Aorta (tissue), 5 donors: ENCODE results near the gene TTC39A. TPM values are rescaled to one million over a fixed set of nuclear protein-coding genes. Genes with fewer than 3 reads are reported as not detected.
A peak's percentile ranks its signal among the peaks of the same experiment; 100 is the strongest.

Experiments used
- ATAC-seq: fragments of 200-7000 bp; cut with Tn5 transposase; one replicate; pipeline ENCODE4 v1.9.1; 2022; ENCODE audit warnings: moderate library complexity; ENCODE audit not compliant: low FRiP score
- DNase-seq, 2 donors: peaks; one replicate each; pipeline ENCODE4 v3.0.0-alpha.2; 2020
- H3K27ac ChIP-seq, 2 donors: one replicate each; pipeline ENCODE4 v1.5.1; 2013; ENCODE audit warnings: low read length in 2 of 2, mild to moderate bottlenecking in 2 of 2, moderate library complexity in 2 of 2, control low read depth in 1 of 2, inconsistent platforms in 1 of 2, low read depth in 1 of 2
- H3K27me3 ChIP-seq, 2 donors: one replicate each; pipeline ENCODE4 v1.6.1; 2013; ENCODE audit warnings: control low read depth in 1 of 2, low read length in 1 of 2, mild to moderate bottlenecking in 1 of 2, moderate library complexity in 1 of 2; ENCODE audit not compliant: insufficient read depth in 2 of 2, control insufficient read depth in 1 of 2
- H3K36me3 ChIP-seq, 2 donors: one replicate each; pipeline ENCODE4 v1.6.1; 2013; ENCODE audit warnings: control low read depth in 1 of 2, low read length in 1 of 2, mild to moderate bottlenecking in 1 of 2; ENCODE audit not compliant: insufficient read depth in 2 of 2, control insufficient read depth in 1 of 2
- H3K4me1 ChIP-seq, 2 donors: one replicate each; pipeline ENCODE4 v1.6.1; 2013; ENCODE audit warnings: low read length in 2 of 2, control low read depth in 1 of 2, mild to moderate bottlenecking in 1 of 2, moderate library complexity in 1 of 2; ENCODE audit not compliant: insufficient read depth in 2 of 2, control insufficient read depth in 1 of 2
- H3K4me3 ChIP-seq, 2 donors: one replicate each; pipeline ENCODE4 v1.5.1; 2013; ENCODE audit warnings: low read length in 2 of 2, control low read depth in 1 of 2, mild to moderate bottlenecking in 1 of 2
- H3K9me3 ChIP-seq: one replicate; pipeline ENCODE4 v1.6.1; 2013; ENCODE audit warnings: mild to moderate bottlenecking, low read length; ENCODE audit not compliant: control insufficient read depth
- WGBS, 2 donors: extraction: QIAGEN DNeasy Blood & Tissue Kit; methylation state at CpG; one replicate each; pipeline ENCODE4 v1.1.7; 2013; 5-methylcytosine and 5-hydroxymethylcytosine counted together
- intact Hi-C, 2 donors: fragments of 100-400 bp; cut with DNase I; formaldehyde crosslinking; loops; one replicate each; pipeline versions ENCODE4 v1.14.2 to v1.15.0; 2022
- polyA plus RNA-seq, 2 donors: library from polyadenylated mRNA; stranded (reverse); fragments of 200-250 nt; gene quantifications; one replicate each; pipeline ENCODE4 v1.2.3, GENCODE V29; 2013
- total RNA-seq, 2 donors: library from RNA; stranded (reverse); fragmentation: NEBNext Ultra II Directional; extraction: Animal tissue kit (Norgen Biotek cat#: 25700); gene quantifications; one replicate each; pipeline ENCODE4 v1.2.1, GENCODE V29; 2021
- donor health status: healthy with polysubstance abuse.
- donor health status: Bipolar disorder and iron deficiency.
- donor health status: DM: no; HTN: no; CAD: no.
- donor health status: DM: no; HTN: no; CAD: no.
- donor health status: DM: yes; HTN: yes; CAD: no.

Gene TTC39A
- total and polyA plus RNA-seq, 4 donors, result 0.67 to 7.5 (median 2.8) TPM

DNA sequence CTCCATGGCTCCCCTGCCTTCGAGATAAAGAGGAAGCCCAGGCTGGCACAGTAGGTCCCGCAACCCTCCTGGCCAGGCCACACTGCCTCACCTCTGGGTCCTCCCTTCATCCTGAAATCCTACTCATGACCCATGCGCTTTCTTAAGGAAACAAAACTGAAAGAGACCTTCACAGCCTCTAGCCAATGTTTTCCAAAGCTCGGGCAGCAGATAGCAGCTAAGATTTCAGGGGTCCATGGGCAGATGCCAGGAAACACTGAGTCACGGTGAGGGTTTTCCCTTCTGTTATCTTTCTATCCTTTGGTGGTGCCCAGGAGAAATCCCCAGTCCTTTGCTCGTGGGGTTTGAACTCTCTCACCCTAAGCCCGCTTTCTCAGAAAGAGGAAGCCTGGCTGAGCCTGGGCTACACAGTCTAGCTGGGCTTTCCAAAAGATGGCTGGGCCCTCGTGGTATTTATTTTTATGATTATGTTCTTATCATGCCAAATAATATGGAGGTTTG lies 26.6 kb downstream of the TTC39A start:
- H3K27me3 ChIP-seq, result no peaks in the 10 kb centered on the region
- intact Hi-C loops, result no loop called here
- H3K36me3 ChIP-seq, result no peaks in the 10 kb centered on the region
- WGBS, 2 donors, result 27 to 31% methylated on average over 8 of the region's 8 CpGs
- H3K9me3 ChIP-seq, result no peaks in the 10 kb centered on the region
- ATAC-seq, result no peak
- DNase-seq, result peak in 1 of 2 donors; percentile 63
- no peak overlapping the region for H3K4me3 ChIP-seq
- H3K27ac ChIP-seq, result no peak overlapping the region
- H3K4me1 ChIP-seq, result no peaks in the 10 kb centered on the region

DNA sequence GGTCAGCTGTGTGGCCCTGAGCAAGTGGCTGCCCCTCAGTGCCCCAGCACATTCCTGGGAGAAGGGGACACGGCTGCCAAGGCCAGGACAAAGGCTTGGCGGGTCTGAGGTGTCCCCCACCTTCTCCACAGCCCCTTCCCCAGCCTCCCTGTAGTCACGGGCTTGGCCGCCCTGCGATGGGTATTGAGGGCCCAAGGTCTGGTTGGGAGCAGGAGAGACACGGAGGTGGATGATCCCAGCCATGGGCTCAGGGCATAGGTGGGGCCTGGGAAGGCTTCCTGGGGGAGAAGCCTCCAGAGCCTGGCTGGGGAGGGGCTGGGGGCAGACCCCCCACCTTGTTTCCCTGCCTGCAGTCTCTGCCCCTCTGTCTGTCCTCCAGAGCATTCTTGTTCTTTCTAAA lies 27.0 kb downstream of the TTC39A start:
- 81 to 90% methylated on average over 6 of the region's 6 CpGs for WGBS, 2 donors
- Histone ChIP-seq H3K4me1 (no peaks in the 10 kb centered on the region), H3K36me3 (no peaks in the 10 kb centered on the region), H3K9me3 (no peaks in the 10 kb centered on the region), H3K4me3 (no peak overlapping the region), H3K27ac (no peak overlapping the region), H3K27me3 (no peaks in the 10 kb centered on the region)
- DNase-seq (no peak), ATAC-seq (peak; percentile 37)
- intact Hi-C loops, result no loop called here

DNA sequence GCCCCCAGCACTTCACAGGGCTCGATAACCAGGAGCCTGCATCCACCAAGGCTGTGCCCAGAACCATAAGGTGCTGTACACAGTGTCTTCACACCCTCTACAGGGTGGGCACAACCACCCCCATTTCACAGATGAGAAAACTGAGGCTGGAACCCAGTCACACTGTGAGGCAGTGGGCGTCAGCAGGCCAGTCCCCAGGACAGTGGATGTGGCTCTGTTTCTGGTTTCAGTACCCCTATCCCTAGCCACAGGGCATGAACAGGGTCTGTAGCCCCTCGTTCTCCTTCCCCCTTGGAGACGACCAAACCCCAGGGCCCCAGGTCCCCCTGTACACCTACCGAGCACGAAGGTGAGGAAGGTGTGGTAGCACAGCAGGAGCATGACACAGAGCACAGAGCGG lies 27.6 kb downstream of the TTC39A start:
- intact Hi-C loops, result no loop called here
- no peak overlapping the region for H3K4me3 ChIP-seq
- no peaks in the 10 kb centered on the region for H3K27me3 ChIP-seq
- H3K9me3 ChIP-seq, result no peaks in the 10 kb centered on the region
- ATAC-seq (no peak), DNase-seq (no peak)
- H3K4me1 ChIP-seq, result no peaks in the 10 kb centered on the region
- H3K36me3 ChIP-seq, result no peaks in the 10 kb centered on the region
- WGBS, 2 donors, result 88 to 91% methylated on average over 7 of the region's 7 CpGs
- no peak overlapping the region for H3K27ac ChIP-seq

DNA sequence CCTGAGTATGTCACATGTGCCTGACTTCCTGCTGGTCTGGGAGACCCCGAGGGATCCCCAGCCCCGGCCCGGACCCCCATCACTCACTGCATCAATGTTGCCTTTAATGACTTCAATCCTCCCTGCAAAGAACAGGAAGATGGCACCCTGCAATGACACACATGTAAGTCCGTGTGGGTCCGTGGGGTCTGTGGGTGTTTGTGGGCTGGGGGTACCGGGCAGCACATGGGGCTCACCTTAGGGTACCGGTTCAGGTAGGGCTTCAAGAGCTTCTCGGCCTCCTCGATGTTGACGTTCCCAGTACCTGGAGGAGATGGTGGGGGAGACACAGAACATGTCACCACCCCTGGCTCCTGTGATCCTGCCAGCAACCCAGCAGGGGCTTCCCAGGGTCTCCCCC lies 28.1 kb downstream of the TTC39A start:
- H3K9me3 ChIP-seq, result no peaks in the 10 kb centered on the region
- H3K36me3 ChIP-seq, result no peaks in the 10 kb centered on the region
- no peak for ATAC-seq
- DNase-seq, result no peak
- no peak overlapping the region for H3K27ac ChIP-seq
- WGBS, 2 donors, result 85 to 87% methylated on average over 10 of the region's 10 CpGs
- no peak overlapping the region for H3K4me3 ChIP-seq
- H3K27me3 ChIP-seq, result no peaks in the 10 kb centered on the region
- no peaks in the 10 kb centered on the region for H3K4me1 ChIP-seq
- intact Hi-C loops, result no loop called here

DNA sequence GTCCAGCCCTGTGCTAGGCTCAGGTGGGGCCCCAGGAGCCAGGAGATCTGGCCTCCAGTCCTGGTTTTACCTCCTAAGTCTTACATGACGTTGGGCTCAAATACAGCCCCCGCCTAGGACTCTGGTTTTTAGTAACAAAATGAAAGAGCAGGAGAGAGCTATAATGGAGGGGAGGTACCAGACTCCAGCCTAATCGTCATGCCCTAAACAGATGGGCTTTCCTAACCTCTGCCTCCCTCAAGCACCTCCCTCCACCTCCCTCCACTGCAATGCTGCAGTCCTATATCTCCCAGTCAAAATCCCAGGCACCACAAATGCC lies 28.6 kb downstream of the TTC39A start:
- 79 to 83% methylated on average over 3 of the region's 3 CpGs for WGBS, 2 donors
- Histone ChIP-seq H3K4me1 (no peaks in the 10 kb centered on the region), H3K4me3 (no peak overlapping the region), H3K27me3 (no peaks in the 10 kb centered on the region), H3K9me3 (no peaks in the 10 kb centered on the region), H3K36me3 (no peaks in the 10 kb centered on the region), H3K27ac (no peak overlapping the region)
- intact Hi-C loops, result no loop called here
- no peak for ATAC-seq
- DNase-seq, result no peak

DNA sequence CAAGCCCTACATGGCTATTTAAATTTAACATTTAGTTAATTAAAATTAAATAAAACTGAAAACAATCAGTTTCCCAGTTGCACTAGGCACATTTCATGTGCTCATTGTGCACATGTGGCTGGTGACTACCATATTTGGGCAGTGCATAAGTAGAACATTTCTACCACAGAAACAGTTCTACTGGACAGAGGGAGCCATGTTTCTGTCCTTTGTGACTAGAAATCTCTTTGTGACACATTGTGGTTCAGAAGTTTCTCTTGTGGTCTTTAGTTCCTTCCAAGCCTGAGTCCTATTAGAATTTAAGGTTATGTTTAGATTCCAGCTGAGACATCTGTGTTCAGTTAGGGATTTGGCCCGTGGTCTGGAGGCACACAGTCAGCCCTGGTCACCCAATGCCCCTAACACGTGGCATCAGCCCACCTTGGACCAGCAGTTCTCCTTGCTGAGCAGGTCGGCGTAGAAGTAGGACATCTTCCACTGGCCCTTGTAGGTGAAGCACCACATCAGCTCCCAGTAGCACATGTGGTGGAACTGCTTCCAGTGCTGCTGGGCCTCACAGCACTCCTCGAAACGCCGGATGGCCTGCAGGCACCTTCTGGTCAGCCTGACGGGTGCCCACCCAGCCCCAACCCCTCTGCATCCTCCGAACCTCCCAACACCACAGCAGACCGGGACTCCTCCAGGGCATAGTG lies 29.1 kb downstream of the TTC39A start:
- Histone ChIP-seq H3K27me3 (no peaks in the 10 kb centered on the region), H3K9me3 (no peaks in the 10 kb centered on the region), H3K36me3 (no peaks in the 10 kb centered on the region), H3K4me1 (no peaks in the 10 kb centered on the region), H3K27ac (no peak overlapping the region), H3K4me3 (no peak overlapping the region)
- 91 to 92% methylated on average over 10 of the region's 10 CpGs for WGBS, 2 donors
- ATAC-seq (no peak), DNase-seq (no peak)
- intact Hi-C loops, result no loop called here

DNA sequence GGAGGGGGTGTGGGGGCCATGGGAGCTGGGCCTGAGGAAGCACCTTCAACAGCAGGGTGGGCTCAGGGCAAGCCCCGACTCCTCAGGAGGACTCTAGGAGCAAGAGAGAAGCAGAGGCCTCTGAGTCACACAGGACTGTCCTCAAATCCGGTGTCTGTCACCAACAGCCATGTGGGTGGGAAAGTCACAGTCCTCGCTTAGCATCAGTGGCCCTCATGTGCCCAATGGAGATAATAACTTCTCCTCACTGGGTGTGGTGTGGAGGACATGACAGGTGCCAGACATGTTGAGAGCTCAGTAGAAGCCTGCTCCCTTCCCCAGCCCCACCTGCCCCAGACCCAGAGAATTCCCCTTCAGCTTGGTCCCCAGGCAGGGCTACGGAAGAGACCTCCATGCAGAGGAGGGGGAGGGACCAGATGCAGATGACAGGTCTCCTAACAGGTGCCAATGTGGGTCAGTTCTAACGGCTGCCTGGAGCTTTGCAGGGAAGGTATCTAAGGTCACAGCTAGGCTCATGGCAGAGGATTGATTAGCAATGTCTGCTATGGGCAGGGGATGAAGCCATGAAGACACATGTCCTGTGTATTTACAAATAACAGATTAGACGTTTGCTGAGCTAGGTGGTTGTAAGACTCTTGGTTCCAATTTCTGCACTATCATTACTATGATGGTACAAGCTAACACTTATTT lies 30.2 kb downstream of the TTC39A start:
- WGBS, 2 donors, result 88 to 90% methylated on average over 6 of the region's 6 CpGs
- no peaks in the 10 kb centered on the region for H3K36me3 ChIP-seq
- no peaks in the 10 kb centered on the region for H3K27me3 ChIP-seq
- no peak overlapping the region for H3K27ac ChIP-seq
- intact Hi-C loops, result loop anchor here (5.0 to 10.0 kb wide), 3 partner anchors 63 to 108 kb away; partner anchors contain the start of gene RNF11 (in 2 of the 2)
- H3K4me1 ChIP-seq, result no peaks in the 10 kb centered on the region
- no peak for DNase-seq
- no peaks in the 10 kb centered on the region for H3K9me3 ChIP-seq
- no peak for ATAC-seq
- no peak overlapping the region for H3K4me3 ChIP-seq

DNA sequence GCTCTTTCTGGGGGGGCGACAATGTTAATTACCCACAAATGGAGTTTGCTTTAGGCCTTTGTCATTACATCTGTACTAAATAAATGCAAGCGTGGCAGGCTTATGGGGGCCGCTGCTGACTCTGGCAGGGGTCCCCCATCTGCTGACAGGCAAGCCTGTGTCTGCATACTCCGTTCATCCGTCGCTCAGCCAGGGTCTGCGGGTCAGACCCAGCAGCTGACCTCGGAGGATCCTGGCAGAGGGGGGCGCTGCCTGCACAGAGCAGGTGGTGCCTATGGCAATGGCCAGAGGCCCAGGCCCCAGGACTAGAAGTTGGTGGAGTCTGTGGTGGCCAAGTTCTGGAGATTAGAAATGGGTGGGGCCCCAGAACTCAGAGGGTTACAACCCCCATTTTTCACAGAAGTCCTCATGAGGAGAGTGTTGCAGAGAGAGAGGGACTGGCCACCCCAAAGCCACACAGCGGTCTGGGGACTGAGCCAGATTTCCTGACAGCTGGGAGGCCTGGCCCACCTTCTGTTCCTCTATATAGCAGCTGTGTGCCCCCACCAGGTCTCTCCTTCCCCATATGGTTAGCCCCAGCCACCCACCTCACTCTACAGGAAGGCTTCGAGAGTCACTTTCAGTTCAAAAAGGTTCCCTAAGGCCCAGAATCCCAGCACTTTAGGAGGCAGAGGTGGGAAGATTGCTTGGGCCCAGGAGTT lies 31.0 kb downstream of the TTC39A start:
- 91% methylated on average over 11 of the region's 11 CpGs for whole genome bisulfite sequencing, 2 donors
- H3K4me3 ChIP-seq, result no peak overlapping the region
- no peak overlapping the region for H3K27ac ChIP-seq
- H3K36me3 ChIP-seq, result no peaks in the 10 kb centered on the region
- intact Hi-C loops, result loop anchor here (5.0 to 10.0 kb wide), 3 partner anchors 62 to 107 kb away; partner anchors contain the start of gene RNF11 (in 2 of the 2)
- no peaks in the 10 kb centered on the region for H3K9me3 ChIP-seq
- DNase-seq, result peak in 1 of 2 donors; percentile 44
- ATAC-seq, result no peak
- no peaks in the 10 kb centered on the region for H3K4me1 ChIP-seq
- no peaks in the 10 kb centered on the region for H3K27me3 ChIP-seq
